HCT116 (cell line): ENCODE measurements around the gene PPM1F. TPM values are rescaled to one million over a fixed set of nuclear protein-coding genes. Genes with fewer than 3 reads are reported as not detected.
A peak's percentile ranks its signal among the peaks of the same experiment; 100 is the strongest.

Experiments
- CBX3 ChIP-seq: IDR thresholded peaks from 2 replicates; pipeline ENCODE4 v1.6.1; 2012; ENCODE audit warnings: low read depth
- EGR1 ChIP-seq: IDR thresholded peaks from 2 replicates; pipeline ENCODE4 v1.6.1; 2012; ENCODE audit warnings: low read depth
- EZH2phosphoT487 ChIP-seq: fragments of 200-600 bp; IDR thresholded peaks from 2 replicates; pipeline ENCODE4 v1.6.1; 2018; ENCODE audit warnings: antibody characterized with exemption, borderline replicate concordance
- FOSL1 ChIP-seq: IDR thresholded peaks from 2 replicates; pipeline ENCODE4 v1.6.1; 2012; ENCODE audit warnings: low read depth
- JUND ChIP-seq: IDR thresholded peaks from 2 replicates; pipeline ENCODE4 v1.6.1; 2012
- RAD21 ChIP-seq: IDR thresholded peaks from 2 replicates; pipeline ENCODE4 v1.6.1; 2012; ENCODE audit warnings: low read depth, mild to moderate bottlenecking
- SIN3A ChIP-seq: IDR thresholded peaks from 2 replicates; pipeline ENCODE4 v1.6.1; 2012; ENCODE audit warnings: low read depth
- SP1 ChIP-seq: IDR thresholded peaks from 2 replicates; pipeline ENCODE4 v1.6.1; 2012; ENCODE audit warnings: low read depth
- TCF7L2 ChIP-seq: IDR thresholded peaks from 2 replicates; pipeline ENCODE4 v1.7.0; 2011; ENCODE audit warnings: borderline replicate concordance, inconsistent platforms; ENCODE audit not compliant: insufficient read depth, insufficient read length; ENCODE audit errors: extremely low read depth
- YY1 ChIP-seq: IDR thresholded peaks from 2 replicates; pipeline ENCODE4 v1.6.1; 2011; ENCODE audit warnings: low read length, low read depth, moderate library complexity, mild to moderate bottlenecking; ENCODE audit not compliant: insufficient replicate concordance; ENCODE audit errors: extremely low read depth
- ZFX ChIP-seq: fragments of 450-650 bp; IDR thresholded peaks from 2 replicates; pipeline ENCODE4 v1.6.1; 2017
- ZNF274 ChIP-seq: fragments of 200-500 bp; sonication (Bioruptor generic); IDR thresholded peaks from 2 replicates; pipeline ENCODE4 v1.6.1; 2014; ENCODE audit warnings: mild to moderate bottlenecking, low read depth, low read length, inconsistent platforms
- total RNA-seq: library from RNA; stranded (reverse); gene quantifications from one replicate; pipeline ENCODE4 v1.2.1, GENCODE V29; 2021; ENCODE audit not compliant: unreplicated experiment
- TF ChIP-seq, protein P1 (sequence below), 3 experiments: fragments of 200-600 bp in 1 of 3; sonication (generic) in 1 of 3; IDR thresholded peaks in 2 of 3; conservative IDR thresholded peaks in 1 of 3; 2 replicates each; pipeline ENCODE4 v1.5.1; 2012 to 2017; ENCODE audit warnings: low read depth in 2 of 3, low read length in 2 of 3, antibody characterized with exemption in 1 of 3, borderline replicate concordance in 1 of 3, control low read depth in 1 of 3, mild to moderate bottlenecking in 1 of 3, mixed read lengths in 1 of 3, mixed run types in 1 of 3, moderate library complexity in 1 of 3; ENCODE audit not compliant: insufficient read depth in 1 of 3
- TF ChIP-seq, protein P2 (sequence below): IDR thresholded peaks from 2 replicates; pipeline ENCODE4 v1.6.1; 2012; ENCODE audit warnings: low read depth

PPM1F gene
- total RNA-seq, 1 experiment from 2014 or later = 27.3 TPM

- TF ChIP-seq, protein P1, sequence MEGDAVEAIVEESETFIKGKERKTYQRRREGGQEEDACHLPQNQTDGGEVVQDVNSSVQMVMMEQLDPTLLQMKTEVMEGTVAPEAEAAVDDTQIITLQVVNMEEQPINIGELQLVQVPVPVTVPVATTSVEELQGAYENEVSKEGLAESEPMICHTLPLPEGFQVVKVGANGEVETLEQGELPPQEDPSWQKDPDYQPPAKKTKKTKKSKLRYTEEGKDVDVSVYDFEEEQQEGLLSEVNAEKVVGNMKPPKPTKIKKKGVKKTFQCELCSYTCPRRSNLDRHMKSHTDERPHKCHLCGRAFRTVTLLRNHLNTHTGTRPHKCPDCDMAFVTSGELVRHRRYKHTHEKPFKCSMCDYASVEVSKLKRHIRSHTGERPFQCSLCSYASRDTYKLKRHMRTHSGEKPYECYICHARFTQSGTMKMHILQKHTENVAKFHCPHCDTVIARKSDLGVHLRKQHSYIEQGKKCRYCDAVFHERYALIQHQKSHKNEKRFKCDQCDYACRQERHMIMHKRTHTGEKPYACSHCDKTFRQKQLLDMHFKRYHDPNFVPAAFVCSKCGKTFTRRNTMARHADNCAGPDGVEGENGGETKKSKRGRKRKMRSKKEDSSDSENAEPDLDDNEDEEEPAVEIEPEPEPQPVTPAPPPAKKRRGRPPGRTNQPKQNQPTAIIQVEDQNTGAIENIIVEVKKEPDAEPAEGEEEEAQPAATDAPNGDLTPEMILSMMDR (IDR thresholded peaks at IDR 0.05 in 2 of 3, conservative IDR thresholded peaks at IDR 0.05 in 1 of 3; ENCODE audit: borderline replicate concordance in 1 of 3, insufficient read depth in 1 of 3, low read depth in 2 of 3, low read length in 2 of 3) = no peak
- TF ChIP-seq SIN3A = peak; percentile 44; the same call in 1 of the 2 replicates
- TF ChIP-seq EGR1 = no peak
- no peak for TF ChIP-seq RAD21
- TF ChIP-seq CBX3 = peak; percentile 96
- no peak for TF ChIP-seq EZH2phosphoT487
- peak; percentile 65 for TF ChIP-seq SP1
- peak; percentile 78 for TF ChIP-seq YY1
- no peak; the same call in 1 of the 2 replicates for TF ChIP-seq JUND
- no peak; the same call in 1 of the 2 replicates for TF ChIP-seq ZFX
- no peak for TF ChIP-seq ZNF274
- TF ChIP-seq TCF7L2 = peak; percentile 67
- TF ChIP-seq, protein P2, sequence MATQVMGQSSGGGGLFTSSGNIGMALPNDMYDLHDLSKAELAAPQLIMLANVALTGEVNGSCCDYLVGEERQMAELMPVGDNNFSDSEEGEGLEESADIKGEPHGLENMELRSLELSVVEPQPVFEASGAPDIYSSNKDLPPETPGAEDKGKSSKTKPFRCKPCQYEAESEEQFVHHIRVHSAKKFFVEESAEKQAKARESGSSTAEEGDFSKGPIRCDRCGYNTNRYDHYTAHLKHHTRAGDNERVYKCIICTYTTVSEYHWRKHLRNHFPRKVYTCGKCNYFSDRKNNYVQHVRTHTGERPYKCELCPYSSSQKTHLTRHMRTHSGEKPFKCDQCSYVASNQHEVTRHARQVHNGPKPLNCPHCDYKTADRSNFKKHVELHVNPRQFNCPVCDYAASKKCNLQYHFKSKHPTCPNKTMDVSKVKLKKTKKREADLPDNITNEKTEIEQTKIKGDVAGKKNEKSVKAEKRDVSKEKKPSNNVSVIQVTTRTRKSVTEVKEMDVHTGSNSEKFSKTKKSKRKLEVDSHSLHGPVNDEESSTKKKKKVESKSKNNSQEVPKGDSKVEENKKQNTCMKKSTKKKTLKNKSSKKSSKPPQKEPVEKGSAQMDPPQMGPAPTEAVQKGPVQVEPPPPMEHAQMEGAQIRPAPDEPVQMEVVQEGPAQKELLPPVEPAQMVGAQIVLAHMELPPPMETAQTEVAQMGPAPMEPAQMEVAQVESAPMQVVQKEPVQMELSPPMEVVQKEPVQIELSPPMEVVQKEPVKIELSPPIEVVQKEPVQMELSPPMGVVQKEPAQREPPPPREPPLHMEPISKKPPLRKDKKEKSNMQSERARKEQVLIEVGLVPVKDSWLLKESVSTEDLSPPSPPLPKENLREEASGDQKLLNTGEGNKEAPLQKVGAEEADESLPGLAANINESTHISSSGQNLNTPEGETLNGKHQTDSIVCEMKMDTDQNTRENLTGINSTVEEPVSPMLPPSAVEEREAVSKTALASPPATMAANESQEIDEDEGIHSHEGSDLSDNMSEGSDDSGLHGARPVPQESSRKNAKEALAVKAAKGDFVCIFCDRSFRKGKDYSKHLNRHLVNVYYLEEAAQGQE = no peak
- TF ChIP-seq FOSL1 = no peak
- TF ChIP-seq, all 23 proteins: peak for 11
Observed at GRCh38 chr22:21982338-21982965, 29.8 kb upstream of the PPM1F start, which contains the start of gene TOP3B (continued).
